ENCODE measurements around the gene KLHL21.
A peak's percentile ranks its signal among the peaks of the same experiment; 100 is the strongest.
"Not testable (repeated sequence)": the region's sequence is repeated elsewhere in the genome, so short reads cannot be mapped to it uniquely, and the experiment has no call there.

Gene KLHL21, protein sequence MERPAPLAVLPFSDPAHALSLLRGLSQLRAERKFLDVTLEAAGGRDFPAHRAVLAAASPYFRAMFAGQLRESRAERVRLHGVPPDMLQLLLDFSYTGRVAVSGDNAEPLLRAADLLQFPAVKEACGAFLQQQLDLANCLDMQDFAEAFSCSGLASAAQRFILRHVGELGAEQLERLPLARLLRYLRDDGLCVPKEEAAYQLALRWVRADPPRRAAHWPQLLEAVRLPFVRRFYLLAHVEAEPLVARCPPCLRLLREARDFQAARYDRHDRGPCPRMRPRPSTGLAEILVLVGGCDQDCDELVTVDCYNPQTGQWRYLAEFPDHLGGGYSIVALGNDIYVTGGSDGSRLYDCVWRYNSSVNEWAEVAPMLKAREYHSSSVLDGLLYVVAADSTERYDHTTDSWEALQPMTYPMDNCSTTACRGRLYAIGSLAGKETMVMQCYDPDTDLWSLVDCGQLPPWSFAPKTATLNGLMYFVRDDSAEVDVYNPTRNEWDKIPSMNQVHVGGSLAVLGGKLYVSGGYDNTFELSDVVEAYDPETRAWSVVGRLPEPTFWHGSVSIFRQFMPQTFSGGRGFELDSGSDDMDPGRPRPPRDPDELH

DNA sequence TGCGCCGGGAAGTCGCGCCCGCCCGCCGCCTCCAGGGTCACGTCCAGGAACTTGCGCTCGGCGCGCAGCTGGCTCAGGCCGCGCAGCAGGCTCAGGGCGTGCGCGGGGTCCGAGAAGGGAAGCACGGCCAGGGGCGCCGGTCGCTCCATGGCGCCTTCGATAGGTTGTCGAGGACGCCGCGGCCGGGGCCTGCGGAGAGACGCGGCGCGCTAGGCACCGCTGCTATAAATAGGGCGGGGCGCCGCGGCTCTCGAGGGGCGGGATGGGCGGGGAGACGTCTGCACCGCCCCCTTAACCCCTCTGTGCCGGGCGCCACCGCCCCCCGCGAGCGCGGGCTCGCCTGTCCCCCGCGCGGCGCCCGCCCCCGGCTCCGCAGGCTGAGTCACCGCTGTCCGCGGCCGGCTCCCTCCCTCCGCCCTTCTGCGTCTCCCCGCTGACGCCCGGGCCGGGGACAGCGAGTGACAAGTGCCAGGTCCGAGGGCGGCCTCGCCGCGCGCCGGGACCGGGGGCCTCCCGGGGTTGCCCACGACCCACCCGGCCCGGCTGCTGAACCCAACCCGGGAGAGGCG, at the start of gene KLHL21:
KLHL21 (minus strand) TSS at position 201 of the 569 bp plus-strand sequence; CDS start at position 149, 52 bp downstream.
- peak; percentile 80 for DNase-seq (ENCODE audit: low read depth)

- no peak for DNase-seq (ENCODE audit: low read depth)
These were observed 49.2 kb upstream of the KLHL21 start for GRCh38 chr1:6651909-6652308.

- DNase-seq (ENCODE audit: low read depth): no peak
These were observed 45.9 kb upstream of the KLHL21 start for GRCh38 chr1:6648556-6648955.

- DNase-seq (ENCODE audit: low read depth): peak; percentile 45
These were observed 44.0 kb upstream of the KLHL21 start for GRCh38 chr1:6646499-6647148.

DNA sequence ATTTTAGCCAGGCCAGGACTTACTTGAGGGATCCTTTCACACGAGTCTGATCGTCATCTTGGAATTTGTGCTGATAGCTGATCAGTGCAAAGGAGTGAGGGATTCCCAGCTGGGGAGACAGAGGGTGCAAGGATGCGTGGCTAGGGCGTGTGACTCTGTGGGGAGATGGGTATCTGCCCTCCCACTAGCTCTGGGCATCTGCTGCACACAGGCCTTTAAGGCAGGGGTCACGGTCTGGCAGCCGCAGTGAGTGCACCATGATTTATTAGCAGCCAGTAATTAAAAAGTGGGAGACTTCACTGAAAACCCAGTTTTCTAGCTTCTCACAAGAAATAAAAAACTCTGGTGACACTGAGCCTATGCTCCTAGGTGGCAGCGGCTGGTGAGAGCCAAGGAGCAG, 42.3 kb upstream of the KLHL21 start:
- no peak for DNase-seq (ENCODE audit: low read depth)

DNA sequence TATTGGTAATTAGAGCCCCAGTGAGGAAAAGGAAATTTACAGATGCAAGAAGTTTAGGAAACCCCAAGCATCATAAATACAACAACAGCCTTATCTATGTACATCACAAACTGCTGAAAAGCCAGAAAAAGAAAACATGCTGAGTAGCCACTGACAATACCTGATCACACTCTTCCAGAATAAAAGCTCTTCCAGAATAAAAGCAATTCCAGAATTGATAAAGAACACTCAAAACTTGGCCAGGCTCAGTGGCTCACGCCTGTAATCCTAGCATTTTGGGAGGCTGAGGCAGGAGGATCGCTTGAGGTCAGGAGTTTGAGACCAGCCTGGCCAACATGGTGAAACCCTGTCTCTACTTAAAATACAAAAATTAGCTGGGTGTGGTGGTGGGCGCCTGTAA, 38.2 kb upstream of the KLHL21 start:
- DNase-seq (ENCODE audit: low read depth): not testable (repeated sequence)

GRCh38 chr1:6638226-6638625, 35.6 kb upstream of the KLHL21 start:
- DNase-seq (ENCODE audit: low read depth): peak; percentile 82

DNA sequence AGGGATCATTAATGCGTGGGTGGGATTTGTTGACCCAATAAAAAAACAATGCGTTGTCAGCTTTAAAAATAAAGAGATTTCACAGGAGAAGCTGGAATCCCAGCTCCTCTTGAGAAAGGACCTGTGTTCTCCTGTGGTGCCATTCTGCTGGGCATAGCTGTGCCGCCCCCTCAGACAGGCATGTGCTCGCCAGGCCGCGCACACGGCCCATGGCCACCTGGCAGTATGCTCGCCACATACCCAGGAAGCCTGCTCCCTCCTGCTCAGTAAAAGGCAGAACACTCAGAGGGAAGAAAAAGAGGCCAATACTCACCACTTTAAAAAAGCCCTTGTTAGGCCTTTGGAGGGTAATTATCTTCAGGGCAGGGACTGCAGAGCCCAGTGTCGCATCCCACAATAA, 35.1 kb upstream of the KLHL21 start:
- no peak for DNase-seq (ENCODE audit: low read depth)

- DNase-seq (ENCODE audit: low read depth): not testable (repeated sequence)
These were observed 34.1 kb upstream of the KLHL21 start for GRCh38 chr1:6636778-6637177.

- no peak for DNase-seq (ENCODE audit: low read depth)
These were observed 33.5 kb upstream of the KLHL21 start for GRCh38 chr1:6635910-6636760.

GRCh38 chr1:6635161-6635909, 32.7 kb upstream of the KLHL21 start:
- DNase-seq (ENCODE audit: low read depth): no peak

- no peak for DNase-seq (ENCODE audit: low read depth)
These were observed 31.8 kb upstream of the KLHL21 start for GRCh38 chr1:6634371-6635052.

DNA sequence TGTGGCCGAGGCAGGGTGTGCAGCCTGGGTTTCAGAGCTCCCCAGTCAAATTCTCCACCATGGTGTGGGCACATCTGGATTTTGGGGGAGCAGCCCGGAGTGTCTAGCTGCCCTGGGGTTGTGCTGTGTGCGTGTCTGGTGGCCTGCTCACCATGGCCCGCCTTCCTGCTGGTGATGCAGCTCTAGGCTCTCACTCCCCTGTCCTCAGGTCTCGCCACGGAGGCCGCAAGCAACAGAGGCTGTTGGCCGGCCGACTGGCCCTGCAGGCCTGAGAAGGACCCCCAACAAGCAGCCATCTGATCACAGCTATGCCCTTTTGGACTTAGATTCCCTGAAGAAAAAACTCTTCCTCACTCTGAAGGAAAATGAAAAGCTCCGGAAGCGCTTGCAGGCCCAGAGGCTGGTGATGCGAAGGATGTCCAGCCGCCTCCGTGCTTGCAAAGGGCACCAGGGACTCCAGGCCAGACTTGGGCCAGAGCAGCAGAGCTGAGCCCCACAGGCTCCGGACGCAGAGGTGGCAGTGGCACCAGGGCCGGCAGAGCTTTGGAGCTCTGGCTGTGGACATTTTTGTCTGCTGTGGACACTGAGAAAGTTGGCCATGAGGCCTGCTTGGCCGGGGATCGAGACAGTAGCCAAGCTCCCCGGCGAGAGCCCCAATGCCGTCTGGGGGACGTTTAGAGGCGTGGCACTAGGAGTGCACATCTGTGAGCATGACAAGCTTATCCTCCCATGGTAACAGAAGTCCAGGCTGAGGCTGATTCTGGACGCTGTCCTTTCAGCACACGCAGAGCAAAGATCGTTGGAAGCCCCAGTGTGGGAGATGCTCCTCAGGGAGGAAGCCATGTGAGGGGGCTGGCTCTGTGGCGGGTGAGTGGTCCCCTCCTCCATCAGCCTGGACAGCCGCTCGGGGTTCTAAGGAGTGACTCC, 30.2 kb upstream of the KLHL21 start:
- DNase-seq (ENCODE audit: low read depth): no peak

DNA sequence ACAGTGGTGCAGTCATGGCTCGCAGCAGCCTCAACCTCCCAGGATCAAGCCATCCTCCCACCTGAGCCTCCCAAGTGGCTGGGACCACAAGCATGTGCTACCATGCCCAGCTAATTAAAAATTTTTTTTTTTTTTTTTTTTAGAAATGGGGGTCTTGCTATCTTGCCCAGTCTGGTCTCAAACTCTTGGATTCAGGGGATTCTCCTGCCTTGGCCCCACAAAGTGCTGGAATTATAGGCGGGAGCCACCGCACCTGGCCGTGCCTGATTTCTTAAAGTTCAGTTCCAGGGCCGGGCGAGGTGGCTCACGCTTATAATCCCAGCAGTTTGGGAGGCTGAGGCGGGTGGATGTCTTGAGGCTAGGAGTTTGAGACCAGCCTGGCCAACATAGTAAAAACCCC, 28.4 kb upstream of the KLHL21 start:
- no peak for DNase-seq (ENCODE audit: low read depth)

GRCh38 chr1:6630027-6630426, 27.4 kb upstream of the KLHL21 start:
- DNase-seq (ENCODE audit: low read depth): no peak

- no peak for DNase-seq (ENCODE audit: low read depth)
These were observed 26.4 kb upstream of the KLHL21 start for GRCh38 chr1:6628971-6629479.

GRCh38 chr1:6627841-6628545, 25.3 kb upstream of the KLHL21 start:
- no peak for DNase-seq (ENCODE audit: low read depth)

- DNase-seq (ENCODE audit: low read depth): no peak
These were observed 24.4 kb upstream of the KLHL21 start for GRCh38 chr1:6627031-6627430.

All from stromal cell of bone marrow (primary cell).